Central memory CD8-positive, alpha-beta T cell (primary cell): ENCODE data around the gene TMEM244.
A peak's percentile ranks its signal among the peaks of the same experiment; 100 is the strongest.
"Not testable (repeated sequence)": the region's sequence is repeated elsewhere in the genome, so short reads cannot be mapped to it uniquely, and the experiment has no call there.

ENCODE experiments used
- ATAC-seq: fragments of 150-1000 bp; cut with Tn5 transposase; replicated peaks from 2 replicates; pipeline ENCODE4 v1.10.0; 2022; ENCODE audit warnings: mild to moderate bottlenecking, moderate FRiP score, moderate number of reproducible peaks; ENCODE audit not compliant: poor library complexity, severe bottlenecking; ENCODE audit errors: extremely low read depth
- DNase-seq, 2 donors: peaks; one replicate each; pipeline ENCODE4 v3.0.0; 2021; ENCODE audit warnings: low spot score in 2 of 2
- H3K27ac Mint-ChIP-seq: one replicate; pipeline ENCODE4 v1.8.0; 2022; ENCODE audit warnings: low read depth, mild to moderate bottlenecking, moderate library complexity, mixed read lengths
- H3K27me3 Mint-ChIP-seq: one replicate; pipeline ENCODE4 v1.8.0; 2022; ENCODE audit warnings: mixed read lengths
- H3K36me3 Mint-ChIP-seq: one replicate; pipeline ENCODE4 v1.8.0; 2022; ENCODE audit warnings: mild to moderate bottlenecking, moderate library complexity, mixed read lengths; ENCODE audit not compliant: insufficient read depth
- H3K4me1 Mint-ChIP-seq: one replicate; pipeline ENCODE4 v1.8.0; 2022; ENCODE audit warnings: mixed read lengths
- H3K4me3 Mint-ChIP-seq: one replicate; pipeline ENCODE4 v1.8.0; 2022; ENCODE audit warnings: mild to moderate bottlenecking, moderate library complexity, mixed read lengths
- H3K9me3 Mint-ChIP-seq: one replicate; pipeline ENCODE4 v1.8.0; 2022; ENCODE audit warnings: mixed read lengths

The TMEM244 gene

DNA sequence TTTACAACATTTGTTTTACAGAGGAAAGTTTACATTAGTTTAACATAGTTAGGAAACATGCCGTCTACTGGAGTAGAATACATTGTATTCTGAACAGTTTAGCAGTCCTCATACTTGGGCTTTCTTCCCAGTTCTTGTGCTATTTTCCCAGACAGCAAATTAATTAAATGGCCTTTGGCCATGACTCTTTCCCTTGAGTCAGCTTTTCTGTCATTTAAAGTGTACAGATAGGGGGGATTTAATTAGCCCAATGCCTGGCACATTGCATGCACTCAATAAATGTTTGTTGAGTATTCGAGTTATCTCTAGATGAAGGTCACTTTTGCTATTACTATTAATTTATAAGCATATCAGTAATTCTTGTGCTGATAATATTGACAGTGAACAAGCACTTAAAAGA, 1.6 kb downstream of the TMEM244 start:
- no peak for DNase-seq

DNA sequence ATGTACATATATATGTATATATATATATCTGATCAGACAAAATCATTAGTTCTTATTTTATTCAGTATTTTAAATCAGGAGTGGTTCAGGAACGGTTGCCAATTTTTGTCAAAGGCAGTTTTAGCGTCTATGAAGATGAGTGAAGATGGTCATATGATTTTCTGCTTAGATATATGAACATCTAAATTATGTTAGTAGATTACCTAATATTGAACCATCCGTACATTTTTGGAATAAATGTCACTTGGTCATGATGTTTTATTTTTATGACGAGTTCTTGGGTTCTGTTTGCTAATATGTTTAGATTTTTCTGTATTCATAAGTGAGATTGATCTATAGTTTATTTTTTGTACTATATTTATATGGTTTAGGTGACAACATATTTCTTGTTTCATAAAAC, 3.3 kb downstream of the TMEM244 start:
- H3K27ac Mint-ChIP-seq, result no peak overlapping the region
- DNase-seq (no peak), ATAC-seq (no peak)
- peaks cover 8% of the 10 kb centered on the region for H3K36me3 Mint-ChIP-seq
- H3K9me3 Mint-ChIP-seq, result no peaks in the 10 kb centered on the region
- no peak overlapping the region for H3K4me3 Mint-ChIP-seq
- H3K4me1 Mint-ChIP-seq, result peaks cover 6% of the 10 kb centered on the region
- no peaks in the 10 kb centered on the region for H3K27me3 Mint-ChIP-seq

More for the DNA sequence above, 1.6 kb downstream of the TMEM244 start:
- H3K27me3 Mint-ChIP-seq, result no peaks in the 10 kb centered on the region
- H3K27ac Mint-ChIP-seq, result peak overlapping the region; percentile 92
- H3K4me1 Mint-ChIP-seq, result no peaks in the 10 kb centered on the region
- H3K4me3 Mint-ChIP-seq, result peak overlapping the region; percentile 6
- ATAC-seq, result no peak
- H3K36me3 Mint-ChIP-seq, result peaks cover 7% of the 10 kb centered on the region
- H3K9me3 Mint-ChIP-seq, result no peaks in the 10 kb centered on the region

DNA sequence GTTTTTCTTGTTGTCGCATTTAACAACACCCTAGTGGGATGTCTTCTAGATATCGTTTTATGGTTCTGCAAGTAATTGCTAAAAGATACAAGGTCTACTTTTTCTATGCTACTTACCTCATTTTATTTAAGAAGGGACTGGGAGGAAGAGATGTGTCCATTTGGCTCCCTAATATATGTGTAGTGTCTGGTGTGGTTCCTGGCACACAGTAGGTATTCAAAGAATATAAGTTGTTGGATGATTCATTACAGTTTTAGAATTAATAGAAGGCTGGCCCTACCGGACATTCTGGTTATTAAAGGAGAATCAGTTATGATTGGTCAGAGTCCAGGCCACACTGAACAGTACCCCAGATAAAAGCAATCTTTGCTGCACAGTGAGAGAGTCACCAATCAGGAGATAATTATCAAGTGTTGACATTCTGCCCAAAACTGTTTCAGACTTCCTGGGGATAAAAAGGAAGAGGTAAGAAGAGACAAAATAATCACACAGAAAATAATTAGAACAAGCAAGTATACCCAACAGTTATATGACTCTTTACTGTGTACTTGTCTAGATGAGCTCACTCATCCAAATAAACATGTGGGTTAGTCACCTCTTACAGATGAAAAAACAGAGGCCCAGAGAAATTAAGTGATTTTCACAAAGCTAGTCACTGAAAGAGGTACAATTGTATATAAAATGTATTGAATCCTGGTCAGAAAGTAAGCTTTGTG, 7.0 kb downstream of the TMEM244 start:
- DNase-seq (no peak), ATAC-seq (peak; percentile 14)
- H3K27ac Mint-ChIP-seq, result no peak overlapping the region
- no peaks in the 10 kb centered on the region for H3K27me3 Mint-ChIP-seq
- H3K9me3 Mint-ChIP-seq, result no peaks in the 10 kb centered on the region
- H3K36me3 Mint-ChIP-seq, result peaks cover 4% of the 10 kb centered on the region
- peaks cover 6% of the 10 kb centered on the region for H3K4me1 Mint-ChIP-seq
- H3K4me3 Mint-ChIP-seq, result no peak overlapping the region

DNA sequence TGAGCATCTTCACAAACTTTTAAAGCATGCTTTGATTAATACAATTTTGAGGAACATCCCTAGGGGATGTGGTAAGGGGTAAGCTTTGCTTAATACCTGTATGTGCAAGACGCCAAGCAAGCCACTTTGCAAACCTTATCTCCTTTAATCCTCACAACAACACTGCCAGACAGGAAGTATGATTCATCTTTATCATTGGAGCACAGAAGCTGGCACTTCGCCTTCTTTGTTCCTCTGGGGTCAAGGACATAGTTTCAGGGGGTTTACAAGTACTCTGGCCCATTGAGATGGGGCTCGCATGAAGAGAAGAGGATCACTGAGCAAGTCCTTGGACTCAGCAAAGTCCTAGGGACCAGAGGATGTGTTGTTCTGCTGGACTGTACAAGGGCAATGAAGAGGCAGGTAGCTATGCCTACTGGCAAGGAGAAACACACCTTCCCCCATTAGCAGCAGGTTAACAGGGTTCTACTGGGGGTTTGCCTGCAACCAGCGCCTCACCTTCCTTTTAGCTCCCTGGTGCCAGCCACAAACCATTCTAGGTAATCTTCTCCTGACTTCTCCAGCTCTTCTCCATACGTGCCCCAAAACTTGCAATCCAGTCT, 8.8 kb downstream of the TMEM244 start:
- peaks cover 11% of the 10 kb centered on the region for H3K27me3 Mint-ChIP-seq
- no peak overlapping the region for H3K27ac Mint-ChIP-seq
- H3K36me3 Mint-ChIP-seq, result peaks cover 4% of the 10 kb centered on the region
- peaks cover 6% of the 10 kb centered on the region for H3K4me1 Mint-ChIP-seq
- ATAC-seq (peak; percentile 43), DNase-seq (no peak)
- H3K4me3 Mint-ChIP-seq, result no peak overlapping the region
- H3K9me3 Mint-ChIP-seq, result no peaks in the 10 kb centered on the region

DNA sequence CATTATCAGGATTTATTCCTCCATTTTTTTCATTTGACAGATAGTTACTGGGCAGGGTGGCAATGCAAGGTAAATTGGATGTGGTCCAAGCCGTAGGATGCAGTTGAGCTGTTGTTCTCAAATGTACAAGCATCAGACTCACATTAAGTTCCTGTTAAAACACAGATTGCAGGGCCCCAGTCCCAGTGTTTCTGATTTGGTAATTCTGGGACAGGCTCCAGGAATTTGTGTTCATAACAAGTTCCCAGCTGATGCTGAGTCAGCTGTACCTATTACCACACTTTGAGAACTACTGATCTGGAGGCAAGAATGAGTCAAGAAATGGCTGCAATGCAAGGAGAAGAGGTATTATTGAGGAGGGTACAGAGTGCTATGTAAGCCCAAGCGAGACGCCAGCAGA, 11.7 kb downstream of the TMEM244 start:
- H3K4me3 Mint-ChIP-seq, result no peak overlapping the region
- H3K27me3 Mint-ChIP-seq, result peaks cover 18% of the 10 kb centered on the region
- peaks cover 6% of the 10 kb centered on the region for H3K4me1 Mint-ChIP-seq
- peaks cover 4% of the 10 kb centered on the region for H3K36me3 Mint-ChIP-seq
- H3K27ac Mint-ChIP-seq, result no peak overlapping the region
- DNase-seq (no peak), ATAC-seq (no peak)
- H3K9me3 Mint-ChIP-seq, result no peaks in the 10 kb centered on the region

DNA sequence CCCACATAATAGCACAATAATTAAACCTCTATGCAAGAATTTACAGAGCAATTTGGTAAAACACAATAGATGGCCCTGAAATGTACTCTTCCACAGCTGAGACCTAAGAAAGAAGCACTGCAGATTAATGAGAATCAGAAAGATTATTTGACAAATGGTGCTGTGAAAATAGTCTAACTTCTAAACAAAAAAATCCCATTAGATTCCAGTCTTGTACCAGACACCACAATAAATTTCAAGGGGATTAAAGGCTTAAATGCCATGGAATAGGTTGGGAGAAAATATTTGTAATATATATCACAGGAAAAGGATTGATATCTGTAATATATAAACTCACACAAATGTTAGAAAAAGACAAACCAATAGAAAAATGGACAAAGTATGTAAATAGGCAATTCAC, 14.4 kb downstream of the TMEM244 start:
- H3K27ac Mint-ChIP-seq, result no peak overlapping the region
- peaks cover 24% of the 10 kb centered on the region for H3K27me3 Mint-ChIP-seq
- DNase-seq (no peak), ATAC-seq (no peak)
- no peak overlapping the region for H3K4me3 Mint-ChIP-seq
- no peaks in the 10 kb centered on the region for H3K4me1 Mint-ChIP-seq
- no peaks in the 10 kb centered on the region for H3K9me3 Mint-ChIP-seq
- no peaks in the 10 kb centered on the region for H3K36me3 Mint-ChIP-seq

DNA sequence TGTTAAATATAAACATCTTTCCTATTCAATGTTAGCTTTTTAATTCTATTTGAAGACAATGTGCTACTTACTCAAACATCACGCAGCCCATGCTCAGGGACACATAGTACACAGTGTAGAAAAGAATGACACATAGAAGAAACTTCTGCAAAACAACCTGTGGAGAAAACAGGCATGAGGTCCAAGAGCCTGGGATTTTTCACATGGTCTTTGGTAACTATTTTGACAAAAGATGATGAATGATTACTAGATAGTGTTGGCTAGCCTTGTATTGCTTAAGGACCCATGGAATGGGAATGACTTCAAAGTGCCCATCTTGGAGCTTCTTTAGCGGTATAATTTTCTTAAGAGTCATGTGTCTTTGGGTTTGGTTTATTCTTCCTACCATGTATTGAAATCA, 15.4 kb downstream of the TMEM244 start:
- ATAC-seq (no peak), DNase-seq (no peak)
- Mint-ChIP-seq H3K9me3 (no peaks in the 10 kb centered on the region), H3K27ac (no peak overlapping the region), H3K4me1 (no peaks in the 10 kb centered on the region), H3K36me3 (no peaks in the 10 kb centered on the region), H3K27me3 (peaks cover 26% of the 10 kb centered on the region), H3K4me3 (no peak overlapping the region)

DNA sequence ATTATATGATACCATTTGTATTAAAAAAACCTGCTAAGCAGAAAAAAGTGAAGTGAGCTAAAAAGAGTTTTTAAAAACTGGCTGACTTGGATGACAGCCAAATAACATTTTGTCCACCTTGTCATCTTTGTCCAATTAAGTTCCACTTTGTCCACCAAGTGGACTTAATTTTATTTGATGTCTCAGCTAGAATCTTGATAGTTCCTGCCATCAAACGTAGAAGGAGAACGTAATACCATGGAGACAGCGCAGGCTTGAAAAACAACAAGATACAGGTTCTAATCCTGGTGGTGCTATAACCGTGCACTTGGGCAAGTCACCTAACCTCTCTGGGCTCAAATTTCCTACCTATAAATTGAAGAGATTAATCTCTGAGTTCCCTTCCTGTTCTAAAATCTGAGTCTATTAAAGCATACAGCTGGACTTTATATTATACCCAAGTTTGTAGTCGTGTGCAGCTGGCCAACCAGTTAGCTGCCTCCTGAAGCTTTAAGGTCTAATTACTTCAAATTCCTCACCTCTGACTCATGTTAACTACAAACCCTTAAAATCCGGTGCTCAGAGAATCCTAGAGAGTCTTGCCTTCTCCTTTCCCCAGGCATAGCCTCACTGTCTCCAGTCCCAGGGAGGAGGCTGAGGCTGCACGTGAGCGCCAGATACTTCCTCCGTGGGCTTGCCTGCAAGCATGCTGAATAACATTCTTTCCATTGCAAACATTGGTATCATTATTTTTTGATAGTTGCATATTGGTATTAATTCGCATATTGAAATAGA, 16.8 kb downstream of the TMEM244 start:
- no peaks in the 10 kb centered on the region for H3K9me3 Mint-ChIP-seq
- no peak overlapping the region for H3K4me3 Mint-ChIP-seq
- no peaks in the 10 kb centered on the region for H3K4me1 Mint-ChIP-seq
- H3K27ac Mint-ChIP-seq, result no peak overlapping the region
- H3K36me3 Mint-ChIP-seq, result no peaks in the 10 kb centered on the region
- DNase-seq, result no peak
- ATAC-seq, result no peak
- peaks cover 38% of the 10 kb centered on the region for H3K27me3 Mint-ChIP-seq

DNA sequence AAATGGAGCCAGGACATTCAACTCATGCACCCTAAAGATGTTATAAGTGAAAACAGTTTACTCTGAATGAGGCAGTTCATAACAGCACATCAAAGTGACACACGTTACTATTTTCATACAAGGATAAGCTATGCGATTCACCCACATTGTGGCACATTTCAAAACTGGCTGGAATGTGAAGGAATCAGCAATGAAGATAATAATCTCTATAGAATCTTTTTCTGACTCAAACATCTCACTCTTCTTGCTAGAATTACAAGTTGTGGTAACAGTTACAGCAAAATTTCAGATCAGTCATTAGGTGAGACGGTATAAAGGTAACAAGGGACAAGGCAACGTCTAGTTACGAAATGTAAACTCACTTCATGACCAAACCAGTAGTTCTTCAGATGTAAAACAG, 17.5 kb downstream of the TMEM244 start:
- peaks cover 3% of the 10 kb centered on the region for H3K36me3 Mint-ChIP-seq

DNA sequence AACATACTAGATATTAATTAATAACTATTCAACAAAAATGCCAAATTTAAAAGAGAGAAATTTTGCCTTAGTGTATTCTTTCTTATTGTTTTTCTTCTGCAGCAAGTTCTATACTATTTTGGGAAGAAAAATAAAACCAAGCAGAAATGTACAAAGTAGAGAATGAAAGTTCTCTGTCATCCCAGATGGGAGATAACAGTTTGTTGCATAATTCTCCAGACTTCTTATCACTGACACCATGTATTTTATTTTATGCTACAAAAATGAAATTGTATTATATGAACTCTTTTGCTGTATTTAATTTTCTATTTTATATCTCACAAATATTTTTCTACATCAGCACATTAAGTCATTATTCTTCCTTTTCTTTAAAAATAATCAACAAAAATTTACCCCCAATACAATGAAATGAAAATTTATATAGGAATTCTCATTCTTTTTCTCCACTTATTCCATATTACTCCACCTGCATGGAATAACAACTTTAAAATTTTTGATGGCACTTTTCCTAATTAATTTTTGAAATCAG, 18.2 kb downstream of the TMEM244 start:
- Mint-ChIP-seq H3K9me3 (no peaks in the 10 kb centered on the region), H3K27ac (no peak overlapping the region)
- no peak for ATAC-seq

More for the DNA sequence above, 17.5 kb downstream of the TMEM244 start:
- peaks cover 43% of the 10 kb centered on the region for H3K27me3 Mint-ChIP-seq
- H3K4me3 Mint-ChIP-seq, result no peak overlapping the region
- H3K27ac Mint-ChIP-seq, result no peak overlapping the region
- ATAC-seq (no peak), DNase-seq (no peak)
- H3K4me1 Mint-ChIP-seq, result no peaks in the 10 kb centered on the region
- H3K9me3 Mint-ChIP-seq, result no peaks in the 10 kb centered on the region

DNA sequence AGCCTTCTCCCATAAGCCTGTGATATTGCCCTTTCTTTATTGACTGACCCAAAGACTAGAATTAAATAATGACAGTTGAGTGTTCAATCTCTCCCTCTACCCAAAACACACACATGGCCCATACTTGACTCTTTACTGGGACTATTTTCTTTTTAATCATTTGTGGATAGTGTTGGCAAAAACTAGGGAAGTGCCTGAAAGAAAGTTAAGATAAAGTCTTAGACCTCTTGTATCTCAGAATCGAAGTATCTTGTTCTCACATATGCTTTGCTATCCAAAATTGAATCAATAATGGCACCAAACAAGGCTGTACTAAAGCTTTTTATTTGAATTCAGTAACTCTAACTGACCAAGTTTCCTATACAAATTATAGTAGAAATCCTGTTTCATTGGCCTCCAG, 19.0 kb downstream of the TMEM244 start:
- no peak overlapping the region for H3K27ac Mint-ChIP-seq
- no peak overlapping the region for H3K4me3 Mint-ChIP-seq
- H3K4me1 Mint-ChIP-seq, result no peaks in the 10 kb centered on the region
- ATAC-seq, result no peak
- no peak for DNase-seq
- peaks cover 29% of the 10 kb centered on the region for H3K27me3 Mint-ChIP-seq
- peaks cover 3% of the 10 kb centered on the region for H3K36me3 Mint-ChIP-seq
- no peaks in the 10 kb centered on the region for H3K9me3 Mint-ChIP-seq

More for the DNA sequence above, 18.2 kb downstream of the TMEM244 start:
- Mint-ChIP-seq H3K27me3 (peaks cover 37% of the 10 kb centered on the region), H3K4me3 (no peak overlapping the region), H3K36me3 (peaks cover 3% of the 10 kb centered on the region), H3K4me1 (no peaks in the 10 kb centered on the region)
- DNase-seq, result no peak

DNA sequence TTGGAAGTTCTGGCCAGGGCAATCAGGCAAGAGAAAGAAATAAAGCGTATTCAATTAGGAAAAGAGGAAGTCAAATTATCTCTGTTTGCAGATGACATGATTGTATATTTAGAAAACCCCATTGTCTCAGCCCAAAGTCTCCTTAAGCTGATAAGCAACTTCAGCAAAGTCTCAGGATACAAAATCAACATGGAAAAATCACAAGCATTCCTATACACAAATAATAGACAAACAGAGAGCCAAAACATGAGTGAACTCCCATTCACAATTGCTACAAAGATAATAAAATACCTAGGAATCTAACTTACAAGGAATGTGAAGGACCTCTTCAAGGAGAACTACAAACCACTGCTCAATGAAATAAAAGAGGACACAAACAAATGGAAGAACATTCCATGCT, 21.6 kb downstream of the TMEM244 start:
- not testable (repeated sequence) for H3K36me3 Mint-ChIP-seq, H3K4me3 Mint-ChIP-seq, H3K9me3 Mint-ChIP-seq, H3K4me1 Mint-ChIP-seq, ATAC-seq, H3K27ac Mint-ChIP-seq, DNase-seq
- H3K27me3 Mint-ChIP-seq, result peaks cover 25% of the 10 kb centered on the region
